Endodermal cell (in vitro differentiated cells): ENCODE measurements around the gene CILP. TPM values are rescaled to one million over a fixed set of nuclear protein-coding genes. Genes with fewer than 3 reads are reported as not detected.

ENCODE experiments used
- DNase-seq: peaks from one replicate; pipeline ENCODE4 v3.0.0-alpha.2; 2017
- H3K27ac ChIP-seq: 2 replicates; pipeline ENCODE4 v1.5.1; 2013; ENCODE audit warnings: mild to moderate bottlenecking, low read depth, low read length, moderate library complexity
- H3K27me3 ChIP-seq: 2 replicates; pipeline ENCODE4 v1.6.1; 2013; ENCODE audit warnings: mild to moderate bottlenecking, low read length, moderate library complexity; ENCODE audit not compliant: insufficient read depth, control insufficient read depth, poor library complexity, severe bottlenecking
- H3K36me3 ChIP-seq: 2 replicates; pipeline ENCODE4 v1.7.0; 2013; ENCODE audit warnings: mild to moderate bottlenecking, low read length, moderate library complexity; ENCODE audit not compliant: control insufficient read depth, insufficient read depth
- H3K4me1 ChIP-seq: one replicate; pipeline ENCODE4 v1.7.0; 2013; ENCODE audit warnings: low read length; ENCODE audit not compliant: control insufficient read depth, insufficient read depth
- H3K4me3 ChIP-seq: 2 replicates; pipeline ENCODE4 v1.5.1; 2013; ENCODE audit warnings: mild to moderate bottlenecking, low read length, moderate library complexity
- H3K9ac ChIP-seq: 2 replicates; pipeline ENCODE4 v1.6.1; 2013; ENCODE audit warnings: mild to moderate bottlenecking, low read length, moderate library complexity; ENCODE audit not compliant: poor library complexity, severe bottlenecking; ENCODE audit errors: extremely low read depth
- H3K9me3 ChIP-seq: 2 replicates; pipeline ENCODE4 v1.6.1; 2013; ENCODE audit warnings: mild to moderate bottlenecking, low read length, moderate library complexity; ENCODE audit not compliant: control insufficient read depth
- H3K27ac Mint-ChIP-seq: 2 replicates; pipeline ENCODE4 v1.8.0; 2020; ENCODE audit warnings: mixed read lengths
- H3K27me3 Mint-ChIP-seq: 2 replicates; pipeline ENCODE4 v1.8.0; 2021; ENCODE audit warnings: mild to moderate bottlenecking, mixed read lengths; ENCODE audit not compliant: insufficient read depth
- H3K36me3 Mint-ChIP-seq: 2 replicates; pipeline ENCODE4 v1.8.0; 2020; ENCODE audit warnings: low read depth, mixed read lengths
- H3K4me1 Mint-ChIP-seq: 2 replicates; pipeline ENCODE4 v1.8.0; 2020; ENCODE audit warnings: mixed read lengths
- H3K4me3 Mint-ChIP-seq: 2 replicates; pipeline ENCODE4 v1.8.0; 2020; ENCODE audit warnings: mild to moderate bottlenecking, moderate library complexity, mixed read lengths
- H3K9me3 Mint-ChIP-seq: 2 replicates; pipeline ENCODE4 v1.8.0; 2020; ENCODE audit warnings: mild to moderate bottlenecking, mixed read lengths
- WGBS, 2 experiments: methylation state at CpG; one replicate each; pipeline versions ENCODE4 v1.1.5 to v1.1.7; 2013; ENCODE audit warnings: missing lambda C conversion rate in 2 of 2, mixed read lengths in 1 of 2; ENCODE audit not compliant: insufficient coverage in 1 of 2, insufficient read length in 1 of 2; 5-methylcytosine and 5-hydroxymethylcytosine counted together
- total RNA-seq, 2 donors: library from RNA; stranded (reverse); fragmentation: NEBNext Ultra II Directional in 1 of 2; extraction: Animal tissue kit (Norgen Biotek cat#: 25700) in 1 of 2; gene quantifications; 2 replicates in 1 of 2; 3 replicates in 1 of 2; pipeline ENCODE4 v1.2.1, GENCODE V29; 2021
- TF ChIP-seq, protein P1 (sequence below): fragments of 200-600 bp; sonication (generic); conservative IDR thresholded peaks from 2 replicates; pipeline ENCODE4 v1.5.0; 2021; ENCODE audit warnings: antibody characterized with exemption, mild to moderate bottlenecking

CILP gene
- total RNA-seq, 2 donors from 2014 or later: 0.07 TPM; not detected in 1

DNA sequence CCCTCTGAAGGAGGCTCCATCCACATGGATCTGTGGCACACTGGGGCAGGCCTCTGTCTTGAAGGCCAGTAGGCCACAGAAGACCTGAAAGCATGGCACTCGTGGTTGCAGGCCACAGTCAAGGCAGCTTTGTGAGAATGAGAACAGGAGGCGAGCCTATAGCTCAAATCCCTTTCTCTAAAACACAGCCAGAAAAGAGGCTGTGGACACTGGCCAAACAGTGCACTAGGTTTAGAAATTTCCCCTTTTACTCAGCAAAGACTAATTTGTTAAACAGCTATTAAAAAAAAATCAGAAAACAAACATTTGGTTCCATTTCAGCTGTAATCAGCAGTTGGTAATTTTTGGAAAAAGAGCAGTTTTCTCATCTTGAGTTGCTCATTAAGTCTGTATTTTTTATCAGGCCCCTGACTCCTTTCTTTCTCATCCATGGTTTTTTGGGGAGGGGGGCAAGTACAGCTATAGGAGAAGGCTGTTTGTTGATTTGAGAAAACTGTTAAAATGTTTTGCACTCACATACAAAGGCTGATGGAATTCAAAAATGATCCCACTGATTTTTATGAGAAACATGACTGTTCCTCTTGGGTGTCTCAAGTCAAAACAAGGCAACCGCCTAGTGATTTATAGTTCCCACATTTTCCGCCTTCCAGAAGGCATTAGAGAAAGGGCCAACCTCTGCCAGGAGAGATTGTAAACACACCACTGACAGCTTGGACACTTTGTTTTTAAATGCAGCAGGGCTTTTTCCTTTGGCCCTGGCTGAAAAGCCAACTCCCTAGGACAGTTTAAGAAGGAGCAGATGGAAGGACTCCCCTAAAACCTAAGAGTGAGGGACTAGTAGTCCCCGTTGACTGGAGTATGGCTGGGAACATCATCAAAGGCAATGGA is 47.3 kb upstream of the CILP start:
- Histone ChIP-seq H3K9ac (no peak overlapping the region), H3K9me3 (no peaks in the 10 kb centered on the region), H3K36me3 (peaks cover 10% of the 10 kb centered on the region), H3K4me1 (no peaks in the 10 kb centered on the region), H3K27ac (no peak overlapping the region), H3K27me3 (no peaks in the 10 kb centered on the region), H3K4me3 (no peak overlapping the region)
- H3K36me3 Mint-ChIP-seq: peaks cover 10% of the 10 kb centered on the region
- H3K27ac Mint-ChIP-seq: no peak overlapping the region
- H3K4me3 Mint-ChIP-seq: no peak overlapping the region
- TF ChIP-seq, protein P1, sequence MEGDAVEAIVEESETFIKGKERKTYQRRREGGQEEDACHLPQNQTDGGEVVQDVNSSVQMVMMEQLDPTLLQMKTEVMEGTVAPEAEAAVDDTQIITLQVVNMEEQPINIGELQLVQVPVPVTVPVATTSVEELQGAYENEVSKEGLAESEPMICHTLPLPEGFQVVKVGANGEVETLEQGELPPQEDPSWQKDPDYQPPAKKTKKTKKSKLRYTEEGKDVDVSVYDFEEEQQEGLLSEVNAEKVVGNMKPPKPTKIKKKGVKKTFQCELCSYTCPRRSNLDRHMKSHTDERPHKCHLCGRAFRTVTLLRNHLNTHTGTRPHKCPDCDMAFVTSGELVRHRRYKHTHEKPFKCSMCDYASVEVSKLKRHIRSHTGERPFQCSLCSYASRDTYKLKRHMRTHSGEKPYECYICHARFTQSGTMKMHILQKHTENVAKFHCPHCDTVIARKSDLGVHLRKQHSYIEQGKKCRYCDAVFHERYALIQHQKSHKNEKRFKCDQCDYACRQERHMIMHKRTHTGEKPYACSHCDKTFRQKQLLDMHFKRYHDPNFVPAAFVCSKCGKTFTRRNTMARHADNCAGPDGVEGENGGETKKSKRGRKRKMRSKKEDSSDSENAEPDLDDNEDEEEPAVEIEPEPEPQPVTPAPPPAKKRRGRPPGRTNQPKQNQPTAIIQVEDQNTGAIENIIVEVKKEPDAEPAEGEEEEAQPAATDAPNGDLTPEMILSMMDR: no peak
- no peak for DNase-seq
- no peaks in the 10 kb centered on the region for H3K27me3 Mint-ChIP-seq
- H3K9me3 Mint-ChIP-seq: no peaks in the 10 kb centered on the region
- WGBS, 2 experiments: 91 to 97% methylated on average over 5 of the region's 5 CpGs
- H3K4me1 Mint-ChIP-seq: no peaks in the 10 kb centered on the region

DNA sequence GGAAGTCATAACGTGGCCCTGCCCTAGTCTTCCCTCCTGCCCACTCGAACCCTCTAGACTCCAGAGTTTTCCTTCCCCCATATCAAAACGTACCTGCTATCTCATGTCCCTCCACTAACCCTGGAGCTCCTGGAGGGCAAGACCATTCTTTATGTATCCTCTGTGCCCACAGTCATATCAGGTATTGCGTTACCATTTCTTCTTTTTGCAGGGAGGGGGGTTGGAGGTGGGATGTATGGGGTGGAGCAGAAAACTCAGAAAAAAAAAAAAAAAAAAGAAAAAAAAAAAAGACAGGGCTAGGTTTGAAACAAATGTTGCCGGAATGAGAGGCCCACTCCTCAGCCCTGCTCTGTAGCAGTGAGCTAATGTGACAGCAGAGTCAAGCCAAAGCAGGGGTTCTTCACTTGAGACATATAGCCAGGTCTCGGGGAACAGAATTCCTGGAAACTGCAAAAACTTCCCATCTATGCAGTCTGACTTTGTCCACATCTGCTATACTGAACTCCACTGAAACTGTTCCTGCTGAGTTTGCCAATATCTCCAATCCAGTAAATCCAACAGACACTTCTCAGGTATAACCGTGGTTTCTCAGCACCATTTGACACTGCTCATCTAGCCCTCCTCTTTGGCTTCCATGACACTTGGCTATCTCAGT is 44.3 kb upstream of the CILP start:
- no peaks in the 10 kb centered on the region for H3K9me3 Mint-ChIP-seq
- no peak overlapping the region for H3K4me3 ChIP-seq
- no peaks in the 10 kb centered on the region for H3K4me1 Mint-ChIP-seq
- no peak for DNase-seq
- WGBS, 2 experiments: 93 to 99% methylated on average over 5 to 7 of the region's 7 CpGs
- H3K36me3 Mint-ChIP-seq: peaks cover 8% of the 10 kb centered on the region
- no peaks in the 10 kb centered on the region for H3K27me3 Mint-ChIP-seq
- H3K4me1 ChIP-seq: no peaks in the 10 kb centered on the region
- no peak overlapping the region for H3K4me3 Mint-ChIP-seq
- TF ChIP-seq, protein P1: no peak
- no peaks in the 10 kb centered on the region for H3K27me3 ChIP-seq
- H3K27ac ChIP-seq: no peak overlapping the region
- H3K36me3 ChIP-seq: peaks cover 10% of the 10 kb centered on the region
- no peak overlapping the region for H3K9ac ChIP-seq
- no peak overlapping the region for H3K27ac Mint-ChIP-seq
- no peaks in the 10 kb centered on the region for H3K9me3 ChIP-seq

DNA sequence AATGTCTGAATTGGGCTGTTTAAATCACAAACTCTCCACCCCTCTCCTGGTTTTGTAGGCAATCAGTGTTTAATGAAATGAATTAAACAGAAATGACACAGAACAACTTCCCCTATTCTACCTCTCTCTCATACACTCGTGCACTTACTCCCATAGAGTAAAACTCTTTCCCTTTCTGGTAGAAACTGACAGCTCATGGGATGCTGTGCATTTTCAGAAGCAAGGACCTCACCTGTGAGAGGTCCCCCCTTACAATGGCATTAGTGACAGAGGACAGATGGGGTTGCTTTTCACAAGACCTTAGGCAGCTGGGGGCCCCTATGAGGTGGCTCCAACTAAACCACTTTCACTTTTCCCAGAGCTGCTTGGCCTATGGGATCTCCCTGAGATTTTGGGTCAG is 43.5 kb upstream of the CILP start:
- Mint-ChIP-seq H3K27me3 (no peaks in the 10 kb centered on the region), H3K4me3 (no peak overlapping the region), H3K4me1 (no peaks in the 10 kb centered on the region), H3K27ac (no peak overlapping the region), H3K36me3 (peaks cover 8% of the 10 kb centered on the region), H3K9me3 (no peaks in the 10 kb centered on the region)
- no peaks in the 10 kb centered on the region for H3K4me1 ChIP-seq
- TF ChIP-seq, protein P1: no peak
- no peaks in the 10 kb centered on the region for H3K9me3 ChIP-seq
- no peaks in the 10 kb centered on the region for H3K27me3 ChIP-seq
- no peak for DNase-seq
- peaks cover 9% of the 10 kb centered on the region for H3K36me3 ChIP-seq
- no peak overlapping the region for H3K4me3 ChIP-seq
- no peak overlapping the region for H3K9ac ChIP-seq
- H3K27ac ChIP-seq: peak overlapping the region; percentile 87
- 80 to 93% methylated on average over 1 of the region's 1 CpG for WGBS, 2 experiments
